Left lobe of liver (tissue), 2 donors: ENCODE data around the gene DUSP18. TPM values are rescaled to one million over a fixed set of nuclear protein-coding genes. Genes with fewer than 3 reads are reported as not detected.
"Not testable (repeated sequence)": the region's sequence is repeated elsewhere in the genome, so short reads cannot be mapped to it uniquely, and the experiment has no call there.

Source experiments
- ATAC-seq: fragments of 200-7000 bp; cut with Tn5 transposase; one replicate; pipeline ENCODE4 v1.9.1; 2020; ENCODE audit warnings: mild to moderate bottlenecking, moderate library complexity
- DNase-seq: peaks from one replicate; pipeline ENCODE4 v3.0.0-alpha.2; 2020; ENCODE audit warnings: low spot score
- total RNA-seq: library from RNA; stranded (reverse); gene quantifications from one replicate; pipeline ENCODE4 v1.2.1, GENCODE V29; 2021
- donor health status: DM: no; HTN: no; CAD: no; lungs with moderate emphysema.
- donor health status: DM: no; HTN: yes; CAD: no.

DUSP18 gene
- total RNA-seq = 0.70 TPM

- ATAC-seq (peak; percentile 99), DNase-seq (peak; percentile 97)
Observed at GRCh38 chr22:30667494-30668385, at the start of gene DUSP18. DUSP18 (minus strand) TSS chr22:30667875; CDS start chr22:30664003, 3,872 bp downstream.

- ATAC-seq = no peak
- no peak for DNase-seq
Observed at GRCh38 chr22:30714062-30714461, 46.4 kb upstream of the DUSP18 start.

- DNase-seq (no peak), ATAC-seq (no peak)
Observed at GRCh38 chr22:30712094-30712493, 44.4 kb upstream of the DUSP18 start.

GRCh38 chr22:30709980-30710379 is 42.3 kb upstream of the DUSP18 start:
- DNase-seq, ATAC-seq: not testable (repeated sequence)

GRCh38 chr22:30705710-30706651 is 38.3 kb upstream of the DUSP18 start:
- ATAC-seq (no peak), DNase-seq (no peak)

- DNase-seq = no peak
- ATAC-seq = no peak
Observed at GRCh38 chr22:30704978-30705377, 37.3 kb upstream of the DUSP18 start.

GRCh38 chr22:30702856-30703255 is 35.2 kb upstream of the DUSP18 start:
- DNase-seq (no peak), ATAC-seq (no peak)

GRCh38 chr22:30701872-30702271 is 34.2 kb upstream of the DUSP18 start:
- no peak for ATAC-seq
- DNase-seq = no peak

GRCh38 chr22:30697975-30698374 is 30.3 kb upstream of the DUSP18 start:
- DNase-seq = no peak
- no peak for ATAC-seq

GRCh38 chr22:30695871-30696655 is 28.4 kb upstream of the DUSP18 start:
- ATAC-seq = no peak
- DNase-seq = no peak

GRCh38 chr22:30695351-30695851 is 27.7 kb upstream of the DUSP18 start:
- no peak for ATAC-seq
- DNase-seq = peak; percentile 47

- ATAC-seq (peak; percentile 79), DNase-seq (peak; percentile 61)
Observed at GRCh38 chr22:30694640-30695350, 27.1 kb upstream of the DUSP18 start, which contains the start of gene OSBP2. OSBP2 (plus strand) TSS chr22:30694874; CDS start chr22:30694910, 36 bp downstream.

GRCh38 chr22:30694171-30694639 is 26.5 kb upstream of the DUSP18 start:
- peak; percentile 83 for ATAC-seq
- DNase-seq = peak; percentile 76

- DNase-seq = no peak
- no peak for ATAC-seq
Observed at GRCh38 chr22:30691204-30691603, 23.5 kb upstream of the DUSP18 start.

GRCh38 chr22:30689622-30690021 is 21.9 kb upstream of the DUSP18 start:
- ATAC-seq = no peak
- no peak for DNase-seq

GRCh38 chr22:30687358-30687757 is 19.7 kb upstream of the DUSP18 start:
- no peak for ATAC-seq
- DNase-seq = no peak

GRCh38 chr22:30685178-30685577 is 17.5 kb upstream of the DUSP18 start:
- ATAC-seq = no peak

GRCh38 chr22:30681831-30682230 is 14.2 kb upstream of the DUSP18 start:
- ATAC-seq (no peak), DNase-seq (no peak)

More at GRCh38 chr22:30685178-30685577, 17.5 kb upstream of the DUSP18 start:
- no peak for DNase-seq

GRCh38 chr22:30680991-30681770 is 13.5 kb upstream of the DUSP18 start:
- ATAC-seq = peak; percentile 41
- no peak for DNase-seq
